Stimulated activated naive CD8-positive, alpha-beta T cell treated with anti-CD3 and anti-CD28 coated beads, Interleukin-15, amount 100 ng/mL, for 72 hours (primary cell): Measurements from ENCODE around the gene SPRR1B.
A peak's percentile ranks its signal among the peaks of the same experiment; 100 is the strongest.
"Not testable (repeated sequence)": the region's sequence is repeated elsewhere in the genome, so short reads cannot be mapped to it uniquely, and the experiment has no call there.

Source experiments
- ATAC-seq: fragments of 150-1000 bp; cut with Tn5 transposase; 2 replicates; pipeline ENCODE4 v1.10.0; 2021; ENCODE audit warnings: mild to moderate bottlenecking, moderate library complexity
- DNase-seq, 2 donors: peaks; one replicate each; pipeline ENCODE4 v3.0.0; 2021 to 2022
- H3K27ac Mint-ChIP-seq, 2 donors: one replicate each; pipeline ENCODE4 v1.8.0; 2022; ENCODE audit warnings: mild to moderate bottlenecking in 2 of 2, mixed read lengths in 2 of 2, moderate library complexity in 2 of 2
- H3K27me3 Mint-ChIP-seq: one replicate; pipeline ENCODE4 v1.8.0; 2022; ENCODE audit warnings: mixed read lengths
- H3K4me1 Mint-ChIP-seq: one replicate; pipeline ENCODE4 v1.8.0; 2022; ENCODE audit warnings: mild to moderate bottlenecking, mixed read lengths
- H3K4me3 Mint-ChIP-seq, 2 donors: one replicate each; pipeline ENCODE4 v1.8.0; 2022; ENCODE audit warnings: mild to moderate bottlenecking in 2 of 2, mixed read lengths in 2 of 2, moderate library complexity in 1 of 2
- H3K9me3 Mint-ChIP-seq, 2 donors: one replicate each; pipeline ENCODE4 v1.8.0; 2022; ENCODE audit warnings: mixed read lengths in 2 of 2

The SPRR1B gene

DNA sequence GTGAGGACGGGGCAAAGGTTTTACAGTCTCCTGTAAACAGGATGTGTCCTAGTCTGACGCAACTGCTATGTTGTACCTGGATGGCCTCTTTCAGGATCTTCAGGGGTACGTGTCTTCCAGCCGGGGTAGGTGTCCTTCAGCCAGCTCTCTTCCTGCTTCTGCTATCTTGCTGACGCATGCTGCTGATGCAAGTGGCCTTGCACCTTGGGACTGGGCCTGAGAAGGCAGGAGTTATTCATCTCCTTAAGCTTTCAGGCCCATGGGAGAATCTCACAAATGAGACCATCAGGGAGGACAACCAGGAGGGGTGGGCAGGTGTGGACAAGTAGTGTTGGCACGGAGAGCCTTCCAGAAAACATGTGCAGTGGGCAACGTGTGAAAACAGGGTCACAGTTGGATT, 7.9 kb upstream of the SPRR1B start:
- no peak overlapping the region for H3K27ac Mint-ChIP-seq
- no peak overlapping the region for H3K4me3 Mint-ChIP-seq
- no peaks in the 10 kb centered on the region for H3K4me1 Mint-ChIP-seq
- ATAC-seq (no peak), DNase-seq (no peak)
- H3K27me3 Mint-ChIP-seq: peaks cover 37% of the 10 kb centered on the region
- no peaks in the 10 kb centered on the region for H3K9me3 Mint-ChIP-seq

DNA sequence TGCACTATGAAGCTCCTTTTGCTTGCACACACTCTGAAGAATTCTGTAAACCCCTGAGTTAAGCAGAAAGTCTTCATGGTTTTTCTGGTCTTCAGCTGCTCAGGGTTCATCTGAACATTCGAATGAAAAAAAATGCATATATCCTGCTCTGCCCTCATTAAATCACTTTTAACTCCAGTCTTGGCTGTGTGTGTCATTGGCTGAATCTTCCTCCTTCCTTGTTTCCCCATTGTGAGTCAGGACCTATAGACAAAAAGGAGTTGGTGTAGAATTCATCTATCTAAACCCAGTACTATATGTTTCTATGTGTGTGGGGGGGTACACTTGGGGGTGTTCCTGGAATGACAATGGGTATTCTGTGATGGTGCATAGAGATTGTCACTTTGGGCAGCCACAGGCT, 6.6 kb upstream of the SPRR1B start:
- DNase-seq (no peak), ATAC-seq (no peak)
- H3K27me3 Mint-ChIP-seq: peaks cover 29% of the 10 kb centered on the region

DNA sequence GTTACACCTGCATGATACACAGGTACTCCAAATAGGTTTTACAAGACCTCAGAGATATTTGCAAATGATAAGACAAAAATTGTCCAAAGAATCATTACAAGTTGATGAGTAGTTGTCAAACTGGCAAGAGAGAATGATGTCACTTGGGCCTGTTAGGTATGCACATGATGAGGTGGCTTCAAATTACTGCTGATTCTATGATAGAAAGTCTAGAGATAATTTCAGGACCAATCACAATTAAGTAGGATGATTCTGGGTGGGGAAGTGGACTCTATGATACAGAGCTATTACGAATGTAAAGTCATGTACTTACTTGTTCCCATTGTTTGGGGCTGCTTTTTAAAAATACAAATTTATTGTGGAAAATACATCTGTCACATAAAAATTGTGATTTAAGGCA, 5.2 kb upstream of the SPRR1B start:
- H3K27ac Mint-ChIP-seq: peak overlapping the region in 1 of 2 donors; percentile 73
- H3K4me1 Mint-ChIP-seq: no peaks in the 10 kb centered on the region
- H3K4me3 Mint-ChIP-seq: no peak overlapping the region
- DNase-seq: no peak
- ATAC-seq: no peak
- H3K9me3 Mint-ChIP-seq: no peaks in the 10 kb centered on the region
- peaks cover 24% of the 10 kb centered on the region for H3K27me3 Mint-ChIP-seq

More for the DNA sequence above, 6.6 kb upstream of the SPRR1B start:
- Mint-ChIP-seq H3K4me1 (no peaks in the 10 kb centered on the region), H3K4me3 (no peak overlapping the region), H3K9me3 (no peaks in the 10 kb centered on the region), H3K27ac (no peak overlapping the region)

DNA sequence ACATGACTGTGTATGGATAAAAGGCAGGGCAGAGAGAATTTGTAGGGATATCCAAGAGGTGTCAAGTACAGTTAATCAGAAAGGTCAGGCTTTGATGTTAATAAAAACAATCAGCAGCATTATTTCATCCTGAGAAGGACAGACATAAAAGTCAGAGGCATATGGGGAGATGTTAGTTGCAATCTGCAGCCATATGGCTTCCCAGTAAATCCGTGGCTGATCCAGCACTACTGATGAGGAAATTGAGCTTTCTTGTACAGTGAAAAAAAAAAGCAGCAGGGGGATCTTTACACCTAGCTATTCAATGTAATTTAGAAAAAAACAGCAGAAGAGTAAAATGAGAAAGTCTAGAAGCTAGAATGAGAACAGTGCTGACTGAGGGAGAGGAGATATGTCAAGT, 2.2 kb upstream of the SPRR1B start:
- no peak for ATAC-seq
- H3K4me1 Mint-ChIP-seq: no peaks in the 10 kb centered on the region
- H3K4me3 Mint-ChIP-seq: no peak overlapping the region
- no peak overlapping the region for H3K27ac Mint-ChIP-seq
- DNase-seq: no peak
- H3K9me3 Mint-ChIP-seq: no peaks in the 10 kb centered on the region
- peaks cover 11% of the 10 kb centered on the region for H3K27me3 Mint-ChIP-seq

DNA sequence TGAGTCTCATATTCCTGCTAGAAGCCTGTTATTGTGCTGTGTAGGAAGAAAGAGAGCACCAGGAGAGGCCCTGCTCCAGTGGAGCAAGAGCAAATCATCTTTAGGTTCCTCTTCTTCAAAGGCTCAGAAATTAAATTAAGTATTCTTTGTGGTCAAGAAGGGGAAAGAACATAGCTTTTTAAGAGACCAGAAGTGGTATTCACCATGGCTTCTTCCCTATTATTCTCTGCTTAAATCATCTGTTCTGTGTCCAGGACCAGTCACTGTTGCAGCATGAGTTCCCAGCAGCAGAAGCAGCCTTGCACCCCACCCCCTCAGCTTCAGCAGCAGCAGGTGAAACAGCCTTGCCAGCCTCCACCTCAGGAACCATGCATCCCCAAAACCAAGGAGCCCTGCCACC, 1.1 kb downstream of the SPRR1B start:
- Mint-ChIP-seq H3K27me3 (peaks cover 25% of the 10 kb centered on the region), H3K4me3 (no peak overlapping the region), H3K9me3 (no peaks in the 10 kb centered on the region), H3K4me1 (no peaks in the 10 kb centered on the region), H3K27ac (peak overlapping the region in 1 of 2 donors; percentile 59)
- ATAC-seq: no peak
- DNase-seq: no peak

DNA sequence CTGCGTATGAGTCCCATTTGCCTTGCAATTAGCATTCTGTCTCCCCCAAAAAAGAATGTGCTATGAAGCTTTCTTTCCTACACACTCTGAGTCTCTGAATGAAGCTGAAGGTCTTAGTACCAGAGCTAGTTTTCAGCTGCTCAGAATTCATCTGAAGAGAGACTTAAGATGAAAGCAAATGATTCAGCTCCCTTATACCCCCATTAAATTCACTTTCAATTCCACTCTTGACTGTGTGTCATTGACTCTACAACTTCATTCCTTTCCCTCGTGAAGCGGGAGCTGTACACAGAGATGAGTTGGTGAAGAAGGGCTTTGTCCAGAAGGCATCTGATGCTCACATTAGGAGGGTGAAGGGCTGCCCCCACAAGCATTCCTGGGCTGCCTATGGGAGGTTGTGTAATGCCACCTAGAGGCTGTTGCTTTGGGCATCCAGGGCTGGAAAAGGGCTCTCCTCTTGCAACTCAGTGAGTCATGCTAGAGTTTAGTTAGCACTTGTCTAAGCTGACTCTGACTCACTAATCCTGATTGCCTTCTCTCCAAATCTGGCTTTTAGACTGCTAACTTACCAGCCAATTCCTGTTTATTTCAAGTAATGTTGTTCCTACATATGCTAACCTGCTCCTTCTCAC, 1.8 kb downstream of the SPRR1B start:
- H3K27me3 Mint-ChIP-seq: peaks cover 32% of the 10 kb centered on the region
- H3K4me1 Mint-ChIP-seq: no peaks in the 10 kb centered on the region
- H3K4me3 Mint-ChIP-seq: no peak overlapping the region
- peak; percentile 43 for ATAC-seq
- no peaks in the 10 kb centered on the region for H3K9me3 Mint-ChIP-seq
- H3K27ac Mint-ChIP-seq: no peak overlapping the region
- no peak for DNase-seq

DNA sequence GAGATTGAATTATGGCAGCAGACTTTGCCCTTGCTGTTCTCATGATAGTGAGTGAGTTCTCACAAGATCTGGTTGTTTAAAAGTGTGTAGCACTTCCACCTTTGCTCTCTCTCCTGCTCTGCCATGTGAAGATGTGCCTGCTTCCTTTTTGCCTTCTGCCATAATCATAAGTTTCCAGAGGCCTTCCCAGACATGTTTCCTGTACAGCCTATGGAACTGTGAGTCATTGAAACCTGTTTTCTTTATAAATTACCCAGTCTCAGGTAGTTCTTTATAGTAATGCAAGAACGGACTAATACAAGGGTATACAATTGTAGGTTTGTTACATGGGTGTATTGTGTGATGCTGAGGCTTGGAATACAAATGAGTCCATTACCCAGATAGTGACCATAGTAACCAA, 4.2 kb downstream of the SPRR1B start:
- no peaks in the 10 kb centered on the region for H3K4me1 Mint-ChIP-seq
- H3K27ac Mint-ChIP-seq: no peak overlapping the region
- ATAC-seq (no peak), DNase-seq (no peak)
- H3K27me3 Mint-ChIP-seq: peaks cover 40% of the 10 kb centered on the region
- no peak overlapping the region for H3K4me3 Mint-ChIP-seq
- no peaks in the 10 kb centered on the region for H3K9me3 Mint-ChIP-seq

DNA sequence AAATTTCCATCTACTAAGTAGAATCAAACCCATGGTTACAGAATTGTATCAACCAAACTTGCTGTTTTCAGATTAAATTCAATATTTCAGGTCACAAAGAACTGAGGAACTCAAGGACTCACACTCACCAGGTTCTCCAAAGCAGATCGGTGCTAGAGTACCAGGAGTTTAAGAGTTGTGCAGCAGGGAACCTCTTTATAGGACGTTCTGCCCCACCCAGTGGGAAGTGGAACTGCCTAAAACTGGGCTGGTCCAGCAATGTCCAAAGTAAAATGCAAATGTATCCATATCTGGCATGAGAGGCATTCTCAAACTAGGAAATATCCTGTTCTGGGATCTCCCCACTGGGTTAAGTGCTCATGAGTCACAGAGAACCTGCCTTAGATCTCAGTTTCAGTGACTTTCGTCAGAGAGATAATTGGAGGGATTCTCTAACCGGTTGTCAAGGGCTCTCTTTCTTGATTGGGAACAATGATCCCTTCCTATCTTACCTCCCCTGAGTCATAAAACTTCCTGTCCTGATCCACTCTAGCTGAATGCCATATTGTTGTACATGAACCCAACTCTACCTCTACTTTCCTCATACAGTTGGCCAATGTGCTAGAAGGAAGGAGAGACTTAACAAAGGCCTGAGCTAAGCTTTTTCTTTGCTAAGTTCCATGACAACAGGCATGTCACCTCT, 10.1 kb downstream of the SPRR1B start, which contains the start of gene SPRR2D:
Gene SPRR2D, minus strand, starts transcription at position 171 of the 682 bp plus-strand sequence. CDS start 774 bp downstream, outside the sequence.
- no peak for DNase-seq
- no peak for ATAC-seq
- peaks cover 54% of the 10 kb centered on the region for H3K27me3 Mint-ChIP-seq
- no peak within 1 kb of the TSS for H3K27ac Mint-ChIP-seq
- no peak within 1 kb of the TSS for H3K4me3 Mint-ChIP-seq
- H3K9me3 Mint-ChIP-seq: no peaks in the 10 kb centered on the region
- no peaks in the 10 kb centered on the region for H3K4me1 Mint-ChIP-seq

DNA sequence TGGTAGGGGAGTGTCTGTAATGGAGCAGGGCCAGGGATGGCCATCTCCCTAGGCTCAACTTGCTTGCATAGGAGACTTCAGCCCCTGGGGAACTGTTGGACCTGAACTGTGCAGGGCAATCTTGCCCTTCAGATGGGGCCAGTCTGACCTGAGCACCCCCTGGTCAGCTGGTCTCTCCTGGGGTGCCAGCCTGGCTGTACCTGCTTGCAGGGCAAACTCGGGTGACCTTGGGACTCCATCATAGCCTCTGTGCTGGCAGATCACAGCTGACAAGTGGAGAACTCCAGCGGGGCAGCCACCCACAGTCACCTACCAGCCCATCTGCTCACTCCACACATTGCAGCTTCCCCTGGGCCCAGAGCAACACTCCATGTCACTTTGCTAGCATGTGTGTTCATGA, 18.2 kb downstream of the SPRR1B start:
- Mint-ChIP-seq H3K27me3 (peaks cover 46% of the 10 kb centered on the region), H3K9me3 (no peaks in the 10 kb centered on the region), H3K4me1 (no peaks in the 10 kb centered on the region), H3K27ac (no peak overlapping the region), H3K4me3 (no peak overlapping the region)
- no peak for ATAC-seq
- DNase-seq: no peak

DNA sequence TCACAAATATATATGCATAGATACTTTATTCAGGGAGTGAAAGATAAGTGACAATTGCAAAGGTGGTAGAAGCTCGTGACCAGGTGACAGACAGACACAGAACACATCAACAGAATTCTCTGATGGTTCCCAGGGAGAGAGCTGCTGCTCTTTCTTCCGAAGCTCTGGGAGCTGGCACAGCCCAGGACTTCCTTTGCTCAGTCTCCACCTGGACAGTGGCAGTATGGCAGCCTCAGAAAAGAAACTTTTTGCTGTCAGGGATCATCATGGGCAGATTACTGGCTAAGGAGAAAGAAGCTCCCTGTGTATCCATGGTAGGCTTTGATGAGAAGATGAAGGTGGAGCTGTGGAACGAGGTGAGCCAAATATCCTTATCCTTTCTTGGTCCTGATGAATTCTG, 25.1 kb downstream of the SPRR1B start:
- H3K27me3 Mint-ChIP-seq: peaks cover 42% of the 10 kb centered on the region
- H3K4me3 Mint-ChIP-seq, ATAC-seq, DNase-seq, H3K4me1 Mint-ChIP-seq, H3K9me3 Mint-ChIP-seq, H3K27ac Mint-ChIP-seq: not testable (repeated sequence)

DNA sequence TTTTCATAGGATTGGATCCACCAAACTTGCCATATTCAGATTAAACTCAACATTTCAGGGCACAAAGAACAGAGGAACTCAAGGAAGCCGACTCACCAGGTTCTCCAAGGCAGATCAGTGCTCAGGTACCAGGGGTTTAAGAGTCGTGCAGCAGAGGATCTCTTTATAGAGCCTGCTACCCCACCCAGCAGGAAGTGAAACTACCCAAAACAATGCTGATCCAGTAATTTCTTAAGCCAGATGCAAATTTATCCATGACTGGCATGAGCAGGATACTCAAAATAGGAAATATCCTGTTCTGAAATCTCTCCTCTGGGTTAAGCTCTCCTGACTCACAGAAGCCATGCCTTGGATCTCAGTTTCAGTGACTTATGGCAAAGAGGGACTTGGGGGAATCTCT, 26.4 kb downstream of the SPRR1B start, which contains the start of gene SPRR2A:
Gene SPRR2A, minus strand, starts transcription at position 138 of the 400 bp plus-strand sequence. CDS start 777 bp downstream, outside the sequence.
- Mint-ChIP-seq H3K27me3 (peaks cover 34% of the 10 kb centered on the region), H3K4me3 (no peak within 1 kb of the TSS)

DNA sequence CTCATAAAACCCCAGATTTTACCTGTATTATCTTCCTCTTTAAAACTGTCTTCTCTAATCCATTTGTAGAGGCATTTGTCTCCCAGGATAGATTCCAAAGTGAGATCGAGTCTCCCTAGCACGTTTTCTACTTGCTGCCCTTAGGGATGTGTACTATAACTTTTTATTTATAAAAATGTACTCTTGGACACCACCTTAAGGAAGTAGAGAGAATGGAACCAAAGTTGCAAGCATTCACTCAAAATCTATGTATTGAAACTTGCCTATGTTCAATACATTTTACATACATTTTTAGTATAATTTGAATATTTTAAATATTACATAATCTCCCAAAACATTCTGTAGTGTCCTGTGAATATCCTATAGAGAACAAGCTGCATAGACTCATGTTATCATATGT, 27.2 kb downstream of the SPRR1B start:
- DNase-seq (no peak), ATAC-seq (no peak)
- Mint-ChIP-seq H3K9me3 (no peaks in the 10 kb centered on the region), H3K27ac (no peak overlapping the region), H3K4me3 (no peak overlapping the region), H3K4me1 (no peaks in the 10 kb centered on the region), H3K27me3 (peaks cover 26% of the 10 kb centered on the region)

More for the DNA sequence above, 26.4 kb downstream of the SPRR1B start, which contains the start of gene SPRR2A:
- H3K9me3 Mint-ChIP-seq: no peaks in the 10 kb centered on the region
- ATAC-seq (no peak), DNase-seq (no peak)
- H3K27ac Mint-ChIP-seq: no peak within 1 kb of the TSS
- no peaks in the 10 kb centered on the region for H3K4me1 Mint-ChIP-seq

DNA sequence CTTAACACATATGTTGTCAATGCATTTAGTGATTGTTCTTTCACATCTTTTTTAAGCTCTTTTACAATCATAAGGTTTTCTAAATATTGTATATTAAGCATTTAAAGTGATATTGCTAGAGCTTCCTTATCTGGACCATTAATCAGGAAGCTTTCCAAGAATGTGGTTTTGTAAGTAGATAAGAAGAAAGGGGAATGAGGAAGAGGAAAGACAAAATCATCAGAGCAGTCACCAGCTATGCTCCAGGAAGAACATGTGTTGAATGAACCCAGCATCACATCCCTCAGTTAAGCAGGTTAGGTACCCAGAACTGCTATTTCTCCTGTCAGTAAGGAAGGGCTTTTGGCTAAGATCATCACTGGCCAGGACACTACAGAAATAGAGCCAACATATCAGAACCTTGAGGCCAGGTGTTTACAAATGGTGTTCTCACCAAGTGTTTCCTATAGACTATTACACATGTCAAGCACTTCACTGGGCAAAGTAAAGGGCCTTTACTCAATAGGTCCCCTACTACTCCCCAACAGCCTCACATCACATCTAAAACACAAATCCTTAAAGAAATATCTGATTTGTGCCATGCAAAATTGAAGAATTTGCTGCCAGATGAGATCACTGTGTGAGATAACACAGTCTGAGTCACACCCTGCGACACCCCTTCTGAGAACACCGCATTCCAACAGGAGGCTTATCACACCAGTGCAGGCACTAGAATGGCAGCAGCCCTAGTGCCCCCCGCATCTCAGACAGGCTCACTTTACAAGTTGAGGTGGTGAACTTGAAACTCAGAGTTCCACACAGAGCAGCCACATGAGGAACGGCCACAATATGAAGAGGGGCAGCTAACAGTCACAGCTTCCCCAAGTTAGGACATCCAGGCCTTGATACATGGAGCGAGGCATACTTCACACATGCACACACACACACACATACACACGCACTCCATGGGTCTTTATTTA, 28.1 kb downstream of the SPRR1B start:
- H3K4me1 Mint-ChIP-seq: no peaks in the 10 kb centered on the region
- DNase-seq: no peak
- H3K4me3 Mint-ChIP-seq: no peak overlapping the region
- no peaks in the 10 kb centered on the region for H3K9me3 Mint-ChIP-seq
- H3K27ac Mint-ChIP-seq: no peak overlapping the region
- ATAC-seq: no peak
- H3K27me3 Mint-ChIP-seq: peaks cover 19% of the 10 kb centered on the region

DNA sequence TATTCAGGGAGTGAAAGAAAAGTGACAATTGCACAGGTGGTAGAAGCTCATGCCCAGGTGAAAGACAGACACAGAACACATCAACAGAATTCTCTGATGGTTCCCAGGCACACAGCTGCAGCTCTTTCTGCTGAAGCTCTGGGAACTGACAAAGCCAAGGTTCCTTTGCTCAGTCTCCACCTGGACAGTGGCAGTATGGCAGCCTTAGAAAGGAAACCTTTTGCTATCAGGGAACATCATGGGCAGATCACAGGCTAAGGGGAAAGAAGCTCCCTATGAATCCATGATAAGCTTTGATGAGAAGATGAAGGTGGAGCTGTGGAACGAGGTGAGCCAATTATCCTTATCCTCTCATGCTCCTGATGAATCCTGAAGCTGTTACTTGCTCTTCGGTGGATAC, 39.2 kb downstream of the SPRR1B start:
- no peak overlapping the region for H3K27ac Mint-ChIP-seq
- H3K9me3 Mint-ChIP-seq: no peaks in the 10 kb centered on the region
- H3K4me1 Mint-ChIP-seq: no peaks in the 10 kb centered on the region
- H3K27me3 Mint-ChIP-seq: peaks cover 28% of the 10 kb centered on the region
- DNase-seq (no peak), ATAC-seq (no peak)
- H3K4me3 Mint-ChIP-seq: no peak overlapping the region

DNA sequence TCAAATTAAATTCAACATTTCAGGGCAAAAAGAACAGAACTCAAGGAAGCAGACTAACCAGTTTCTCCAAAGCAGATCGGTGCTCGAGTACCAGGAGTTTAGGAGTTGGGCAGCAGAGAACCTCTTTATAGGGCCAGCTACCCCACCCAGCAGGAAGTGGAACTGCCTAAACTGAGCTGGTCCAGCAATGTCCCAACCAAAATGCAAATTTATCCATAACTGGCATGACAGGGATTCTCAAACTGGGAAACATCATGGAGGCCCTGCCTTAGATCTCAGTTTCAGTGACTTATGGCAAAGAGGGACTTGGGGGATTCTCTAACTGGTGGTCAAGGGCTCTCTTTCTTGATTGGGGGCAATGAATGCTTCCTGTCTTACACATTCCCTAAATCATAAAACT, 40.5 kb downstream of the SPRR1B start, which contains the start of gene SPRR2B:
Gene SPRR2B, minus strand, starts transcription at position 101 of the 400 bp plus-strand sequence. CDS start 772 bp downstream, outside the sequence.
- Mint-ChIP-seq H3K9me3 (no peaks in the 10 kb centered on the region), H3K4me3 (no peak within 1 kb of the TSS), H3K27me3 (peaks cover 28% of the 10 kb centered on the region), H3K4me1 (no peaks in the 10 kb centered on the region), H3K27ac (no peak within 1 kb of the TSS)
- DNase-seq: no peak
- no peak for ATAC-seq
